PC-9 (cell line): ENCODE measurements around the gene INKA1.

Source experiments
- EZH2 ChIP-seq: fragments of 200-600 bp; sonication (generic); IDR thresholded peaks from 2 replicates; pipeline ENCODE4 v1.8.0; 2017; ENCODE audit warnings: antibody characterized with exemption, low read depth
- TF ChIP-seq, protein P1 (sequence below): fragments of 200-600 bp; sonication (generic); conservative IDR thresholded peaks from 2 replicates; pipeline ENCODE4 v1.6.1; 2017; ENCODE audit warnings: mixed run types, antibody characterized with exemption, mild to moderate bottlenecking, moderate library complexity

DNA sequence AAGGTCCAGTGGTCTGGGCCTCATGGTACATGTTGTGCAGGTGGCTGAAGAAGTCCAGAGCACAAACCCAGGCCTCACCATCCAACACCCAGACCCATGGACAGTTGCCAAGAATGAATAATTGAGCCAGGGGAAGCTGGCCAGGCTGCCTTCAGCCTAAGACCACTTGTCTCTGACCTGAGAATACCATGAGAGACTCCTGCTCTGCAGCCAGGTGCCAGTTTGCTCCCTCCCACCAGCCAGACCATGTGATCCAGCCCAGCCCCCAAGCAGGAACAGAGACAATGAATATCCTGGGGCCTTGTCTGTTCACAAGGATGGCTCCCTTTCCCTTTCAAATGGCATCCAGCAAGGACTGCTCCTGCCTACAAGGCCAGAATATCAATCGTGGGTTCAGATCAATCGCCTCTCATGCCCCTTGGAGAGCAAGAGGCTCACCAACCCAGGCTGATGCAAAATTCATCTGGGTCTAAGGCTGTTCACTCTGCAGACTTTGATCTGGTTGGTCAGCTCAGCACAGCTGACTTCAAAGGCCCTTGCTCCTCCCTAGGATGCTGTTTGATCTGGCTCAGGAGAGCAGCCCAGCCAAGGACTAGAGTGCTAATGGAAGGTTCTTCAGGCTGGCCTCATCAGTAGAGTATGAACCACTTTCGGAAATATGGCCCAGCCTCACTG, 39.9 kb downstream of the INKA1 start:
- TF ChIP-seq, protein P1, sequence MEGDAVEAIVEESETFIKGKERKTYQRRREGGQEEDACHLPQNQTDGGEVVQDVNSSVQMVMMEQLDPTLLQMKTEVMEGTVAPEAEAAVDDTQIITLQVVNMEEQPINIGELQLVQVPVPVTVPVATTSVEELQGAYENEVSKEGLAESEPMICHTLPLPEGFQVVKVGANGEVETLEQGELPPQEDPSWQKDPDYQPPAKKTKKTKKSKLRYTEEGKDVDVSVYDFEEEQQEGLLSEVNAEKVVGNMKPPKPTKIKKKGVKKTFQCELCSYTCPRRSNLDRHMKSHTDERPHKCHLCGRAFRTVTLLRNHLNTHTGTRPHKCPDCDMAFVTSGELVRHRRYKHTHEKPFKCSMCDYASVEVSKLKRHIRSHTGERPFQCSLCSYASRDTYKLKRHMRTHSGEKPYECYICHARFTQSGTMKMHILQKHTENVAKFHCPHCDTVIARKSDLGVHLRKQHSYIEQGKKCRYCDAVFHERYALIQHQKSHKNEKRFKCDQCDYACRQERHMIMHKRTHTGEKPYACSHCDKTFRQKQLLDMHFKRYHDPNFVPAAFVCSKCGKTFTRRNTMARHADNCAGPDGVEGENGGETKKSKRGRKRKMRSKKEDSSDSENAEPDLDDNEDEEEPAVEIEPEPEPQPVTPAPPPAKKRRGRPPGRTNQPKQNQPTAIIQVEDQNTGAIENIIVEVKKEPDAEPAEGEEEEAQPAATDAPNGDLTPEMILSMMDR = no peak
- TF ChIP-seq EZH2 = no peak
